ENCODE results near the gene STRIP2. TPM values are rescaled to one million over a fixed set of nuclear protein-coding genes. Genes with fewer than 3 reads are reported as not detected.
A peak's percentile ranks its signal among the peaks of the same experiment; 100 is the strongest.

STRIP2 gene
- total RNA-seq, 1 experiment from 2014 or later, result 6.5 TPM

- TF ChIP-seq ZNF512 (CRISPR knock-in tag; IDR thresholded peaks at IDR 0.05; ENCODE audit: borderline replicate concordance) (no peak), CDX4 (CRISPR knock-in tag; IDR thresholded peaks at IDR 0.05; ENCODE audit: borderline replicate concordance) (no peak), E2F4 (CRISPR knock-in tag; IDR thresholded peaks at IDR 0.05; ENCODE audit: borderline replicate concordance, low read depth) (no peak), FOXJ3 (CRISPR knock-in tag; IDR thresholded peaks at IDR 0.05; ENCODE audit: borderline replicate concordance) (no peak), ZNF396 (CRISPR knock-in tag; IDR thresholded peaks at IDR 0.05; ENCODE audit: borderline replicate concordance) (no peak), KAT7 (CRISPR knock-in tag; IDR thresholded peaks at IDR 0.05; ENCODE audit: borderline replicate concordance) (no peak), CTCF (IDR thresholded peaks at IDR 0.05) (no peak), ZBTB21 (CRISPR knock-in tag; IDR thresholded peaks at IDR 0.05; ENCODE audit: borderline replicate concordance) (no peak), ARID4B (CRISPR knock-in tag; IDR thresholded peaks at IDR 0.05; ENCODE audit: borderline replicate concordance) (no peak), OVOL2 (CRISPR knock-in tag; IDR thresholded peaks at IDR 0.05; ENCODE audit: borderline replicate concordance) (no peak), NR3C1 (CRISPR knock-in tag; conservative IDR thresholded peaks at IDR 0.05; ENCODE audit: low read depth) (no peak)
These were observed 65.8 kb downstream of the STRIP2 start (continued) for GRCh38 chr7:129499999-129500398.

- CTCF ChIA-PET, result interaction anchor here (1.4 to 2.7 kb wide), 2 partner anchors 9 to 106 kb away, joined by 5 to 14 read pairs; no protein-coding TSS in a partner anchor
- DNase-seq (ENCODE audit: low spot score), result peak; percentile 68
- H3K4me3 Mint-ChIP-seq, result peak within 1 kb of the TSS; percentile 75
- peaks cover 5% of the 10 kb centered on the region for H3K4me1 Mint-ChIP-seq
- ATAC-seq, result peak; percentile 69
- POLR2A ChIA-PET, result interaction anchor here (0.8 kb wide), 1 partner anchor 106 kb away, joined by 3 read pairs; no protein-coding TSS in a partner anchor
- no peaks in the 10 kb centered on the region for H3K36me3 Mint-ChIP-seq
- H3K9me3 Mint-ChIP-seq, result no peaks in the 10 kb centered on the region
- H3K27ac Mint-ChIP-seq, result no peak within 1 kb of the TSS
- peaks cover 48% of the 10 kb centered on the region for H3K27me3 Mint-ChIP-seq (ENCODE audit: low read depth)
- TF ChIP-seq HMGA2 (CRISPR knock-in tag; IDR thresholded peaks at IDR 0.05), result no peak
- TF ChIP-seq ZNF423 (CRISPR knock-in tag; IDR thresholded peaks at IDR 0.05), result no peak
- TF ChIP-seq ZNF671 (CRISPR knock-in tag; IDR thresholded peaks at IDR 0.05), result no peak
- no peak for TF ChIP-seq NFE2L1 (CRISPR knock-in tag; IDR thresholded peaks at IDR 0.05)
- TF ChIP-seq ZSCAN18 (CRISPR knock-in tag; IDR thresholded peaks at IDR 0.05), result no peak
- no peak for TF ChIP-seq CTCF (IDR thresholded peaks at IDR 0.05)
- no peak for TF ChIP-seq ZNF416 (CRISPR knock-in tag; IDR thresholded peaks at IDR 0.05)
These were observed 67.8 kb downstream of the STRIP2 start, which contains the start of gene SMKR1 for GRCh38 chr7:129501760-129502707. SMKR1 (plus strand) TSS chr7:129502531; CDS start chr7:129502825, 294 bp downstream.

Data from WTC11 (cell line).